Muscle of arm (tissue), 12 donors: Measurements from ENCODE around the gene FBLN1. TPM values are rescaled to one million over a fixed set of nuclear protein-coding genes. Genes with fewer than 3 reads are reported as not detected.
"Not testable (repeated sequence)": the region's sequence is repeated elsewhere in the genome, so short reads cannot be mapped to it uniquely, and the experiment has no call there.

Source experiments
- DNase-seq: peaks from one replicate; pipeline ENCODE4 v3.0.0-alpha.2; 2013
- polyA plus RNA-seq, 12 donors: library from polyadenylated mRNA; unstranded; fragments of 120-200 nt; gene quantifications; one replicate each; pipeline ENCODE4 v1.2.1, GENCODE V29; 2013; ENCODE audit not compliant: insufficient read length in 12 of 12

Gene FBLN1
- polyA plus RNA-seq, 12 donors = 80.3 to 295 (median 134) TPM; not detected in 1

DNA sequence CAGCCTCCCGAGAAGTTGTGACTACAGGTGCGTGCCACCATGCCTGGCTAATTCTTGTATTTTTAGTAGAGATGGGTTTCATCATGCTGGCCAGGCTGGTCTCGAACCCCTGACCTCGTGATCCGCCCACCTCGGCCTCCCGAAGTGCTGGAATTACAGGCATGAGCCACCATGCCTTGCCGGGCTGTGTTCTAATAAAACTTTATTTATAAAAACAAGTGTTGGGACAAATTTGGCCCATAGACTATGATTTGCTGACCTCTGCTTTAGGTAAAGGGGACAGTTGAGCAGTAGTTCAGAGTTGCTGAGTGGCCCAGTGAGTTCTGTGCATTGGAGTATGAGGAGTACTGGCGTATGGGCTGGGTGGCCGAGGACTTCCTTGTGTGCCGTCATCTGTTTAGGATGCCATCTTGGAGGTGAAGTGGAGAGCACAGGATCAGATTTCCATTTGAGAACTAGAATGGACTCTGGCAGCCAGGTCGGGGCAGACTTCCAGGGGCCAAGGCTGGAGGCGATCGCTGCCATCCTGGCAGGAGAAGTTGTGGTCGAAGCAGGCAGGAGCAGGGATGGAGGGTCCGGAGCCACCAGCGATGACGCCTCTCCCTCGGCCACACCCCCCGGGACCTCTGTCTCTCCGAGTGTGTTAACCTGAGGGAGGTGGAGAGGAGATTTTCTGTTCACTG, 43.8 kb downstream of the FBLN1 start:
- DNase-seq = no peak

DNA sequence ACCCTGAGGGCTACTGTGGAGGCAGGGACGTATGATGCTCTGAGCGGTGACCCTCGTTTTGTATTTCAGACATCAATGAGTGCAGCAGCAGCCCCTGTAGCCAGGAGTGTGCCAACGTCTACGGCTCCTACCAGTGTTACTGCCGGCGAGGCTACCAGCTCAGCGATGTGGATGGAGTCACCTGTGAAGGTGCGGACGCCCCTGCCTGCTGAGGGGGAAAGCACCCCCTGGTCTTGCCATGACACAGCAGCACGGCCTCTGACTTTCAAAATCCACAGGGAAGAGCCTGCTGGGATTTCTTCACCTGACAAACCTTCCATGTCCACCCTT, 44.3 kb downstream of the FBLN1 start:
- no peak for DNase-seq

DNA sequence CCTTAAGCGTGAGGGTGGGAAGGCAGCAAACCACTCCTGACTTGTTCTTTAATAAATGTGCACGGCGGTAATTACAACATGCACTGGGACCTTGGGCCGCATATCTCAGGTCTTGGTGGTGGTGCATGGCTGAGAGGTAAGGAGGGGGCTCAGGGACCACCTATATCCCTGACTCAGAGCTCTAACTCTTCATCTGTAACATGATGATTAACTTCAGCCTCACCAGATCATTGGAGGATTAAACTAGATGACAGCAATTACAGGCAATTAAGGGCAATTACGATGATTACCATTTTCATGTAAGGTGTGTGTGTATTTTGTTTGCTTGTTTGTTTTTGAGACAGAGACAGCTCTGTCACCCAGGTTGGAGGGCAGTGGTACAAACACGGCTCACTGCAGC, 45.0 kb downstream of the FBLN1 start:
- DNase-seq = no peak

DNA sequence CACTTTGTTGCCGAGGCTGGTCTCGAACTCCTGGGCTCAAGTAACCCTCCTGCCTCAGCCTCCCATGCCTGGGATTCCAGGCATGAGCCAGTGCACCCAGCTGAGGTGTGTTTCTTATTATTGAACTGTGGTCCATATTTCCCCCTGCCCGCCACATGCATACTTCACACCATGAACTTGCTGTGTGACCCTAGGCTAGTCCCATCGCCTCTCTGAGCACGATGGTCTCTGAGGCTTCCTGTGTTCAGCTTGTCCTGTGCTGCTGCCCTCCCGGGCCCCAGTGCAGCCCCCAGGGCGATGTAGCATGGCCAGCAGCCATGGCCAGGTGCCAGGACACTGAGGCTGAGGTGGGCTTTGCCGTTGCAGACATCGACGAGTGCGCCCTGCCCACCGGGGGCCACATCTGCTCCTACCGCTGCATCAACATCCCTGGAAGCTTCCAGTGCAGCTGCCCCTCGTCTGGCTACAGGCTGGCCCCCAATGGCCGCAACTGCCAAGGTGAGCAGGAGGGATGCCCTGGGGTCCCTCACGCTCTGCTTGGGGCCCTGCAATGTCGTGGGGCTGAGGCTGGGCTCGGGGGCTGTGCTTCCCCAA, 45.7 kb downstream of the FBLN1 start:
- DNase-seq = no peak

DNA sequence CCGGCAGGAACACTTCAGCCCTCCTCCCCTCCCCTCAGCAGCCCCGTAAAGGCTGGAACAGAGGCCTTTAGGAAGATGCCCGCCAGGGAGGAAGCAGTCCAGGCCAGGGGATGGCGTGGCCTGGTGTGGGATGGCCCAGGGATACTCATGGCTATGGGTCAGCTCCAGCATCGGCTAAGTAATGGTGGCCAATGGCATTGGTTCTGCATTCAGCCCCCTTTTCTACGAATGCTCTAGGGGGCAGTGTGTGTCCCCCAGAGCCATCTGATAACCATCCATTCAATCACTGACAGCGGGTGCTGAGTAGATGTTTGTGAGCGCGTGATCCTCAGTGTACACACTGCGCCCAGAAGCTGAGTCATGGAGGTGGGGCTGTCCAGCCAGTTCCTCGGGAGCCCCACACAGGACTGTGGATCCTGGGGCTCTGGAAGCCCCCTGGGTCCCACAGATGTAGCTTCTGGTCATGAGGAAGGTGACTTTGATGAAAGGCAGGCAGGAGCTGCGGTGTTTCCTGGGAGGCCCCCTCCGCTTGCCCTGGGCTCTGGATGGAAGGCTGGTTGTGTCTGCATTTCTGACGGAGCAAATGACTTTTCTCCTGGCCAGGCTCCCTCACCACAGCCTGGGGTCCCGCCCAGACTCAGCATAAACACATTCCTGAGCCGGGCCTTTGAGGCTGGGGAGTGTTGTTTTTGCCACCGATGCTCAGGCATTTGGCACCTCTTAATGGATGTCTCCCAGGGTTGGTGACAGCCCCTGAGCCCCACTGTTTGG, 46.5 kb downstream of the FBLN1 start:
- DNase-seq = no peak

DNA sequence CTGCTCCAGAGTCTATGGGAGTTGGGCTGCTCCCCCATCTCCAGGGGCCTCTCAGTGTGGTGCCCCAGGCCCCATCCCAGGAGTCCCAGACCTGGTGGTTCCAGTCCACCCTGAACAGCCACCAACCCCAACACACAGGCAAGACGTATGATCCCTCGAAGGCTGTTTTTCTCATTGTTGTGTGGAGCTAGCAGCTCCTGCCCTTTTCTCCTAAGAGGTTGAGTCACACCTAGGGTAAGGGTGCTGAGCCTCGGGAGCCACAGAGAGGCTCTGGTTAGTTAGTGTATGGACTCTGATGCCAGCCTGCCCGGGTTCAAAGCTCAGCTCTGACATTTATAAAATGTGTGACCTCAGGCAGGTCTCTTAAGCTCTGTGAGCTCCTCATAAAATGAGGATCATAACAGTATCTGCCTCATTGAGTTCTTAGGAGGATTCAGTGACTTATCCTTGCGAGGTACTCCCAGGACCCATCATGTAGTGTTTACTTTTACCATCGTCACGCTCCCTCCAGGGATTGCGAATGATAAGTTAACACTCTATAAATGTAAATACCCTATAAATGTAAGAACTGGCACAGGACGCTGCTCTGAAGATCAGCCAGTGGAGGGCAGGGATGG, 47.2 kb downstream of the FBLN1 start:
- DNase-seq = no peak

DNA sequence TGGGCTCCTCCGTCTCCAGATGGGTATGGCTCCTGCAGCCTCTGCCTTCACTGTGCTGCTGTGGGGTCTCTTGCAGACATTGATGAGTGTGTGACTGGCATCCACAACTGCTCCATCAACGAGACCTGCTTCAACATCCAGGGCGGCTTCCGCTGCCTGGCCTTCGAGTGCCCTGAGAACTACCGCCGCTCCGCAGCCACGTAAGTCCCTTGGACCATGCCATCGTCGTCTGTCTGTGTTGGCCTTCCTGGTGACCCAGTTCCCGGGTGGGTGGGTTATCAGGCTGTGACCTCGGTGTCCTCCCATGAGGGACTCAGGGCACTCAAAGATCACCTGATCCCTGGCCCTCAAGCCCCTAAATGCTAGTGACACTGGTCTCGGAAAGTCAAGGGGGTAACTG, 47.7 kb downstream of the FBLN1 start:
- no peak for DNase-seq

DNA sequence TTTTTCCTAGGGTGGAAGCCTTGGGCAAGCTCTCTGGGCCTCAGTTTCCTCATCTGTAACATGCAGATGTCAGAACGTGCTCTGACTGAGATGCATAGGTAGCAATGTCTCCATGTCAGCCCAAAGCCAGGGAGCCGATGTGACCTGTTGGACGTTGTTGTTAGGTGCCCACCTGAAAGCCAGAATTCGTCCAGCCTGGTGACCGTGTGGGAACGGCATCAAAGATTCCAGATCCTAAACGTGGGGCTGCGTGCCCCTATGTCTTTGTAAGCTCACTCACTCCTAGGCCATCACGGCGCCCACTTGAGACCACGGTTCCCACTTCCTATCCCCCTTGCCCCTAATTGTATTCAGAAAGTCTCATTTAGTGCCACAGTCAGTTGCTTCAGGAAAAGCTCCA, 48.2 kb downstream of the FBLN1 start:
- DNase-seq = no peak

DNA sequence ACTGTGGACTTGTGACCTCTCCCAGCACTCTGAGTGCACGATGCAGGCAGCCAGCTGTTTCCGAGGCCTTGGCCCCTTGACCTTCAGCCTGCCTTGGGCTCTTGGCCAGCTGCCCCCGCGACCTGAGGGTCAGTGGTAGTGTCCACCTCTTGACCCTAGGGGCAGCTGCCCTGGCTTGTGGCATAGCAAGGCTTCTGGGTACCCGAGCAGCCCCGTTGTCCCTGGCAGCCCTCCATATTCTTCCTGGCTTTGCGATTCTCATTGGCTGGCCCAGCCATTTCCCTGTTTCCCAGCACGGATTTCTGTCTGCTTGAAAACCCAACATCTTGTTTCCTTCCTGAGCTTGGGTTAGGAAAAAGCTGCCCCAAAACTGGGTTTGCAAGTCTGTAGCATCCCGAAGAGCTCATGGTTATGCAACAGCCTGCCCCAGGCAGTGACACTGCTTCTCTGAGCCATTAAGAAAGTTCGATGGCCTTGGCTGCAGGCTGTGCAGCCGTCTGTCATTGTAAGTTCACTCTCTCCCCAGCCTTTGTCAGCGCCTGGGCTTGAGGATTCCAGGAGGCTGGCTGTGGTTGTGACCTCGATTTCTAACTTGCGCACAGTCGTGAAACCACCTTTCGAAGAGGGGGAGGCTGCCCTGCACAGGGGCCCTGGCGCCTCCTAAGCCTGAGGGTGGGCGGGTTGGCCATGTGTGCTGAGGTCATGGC, 48.8 kb downstream of the FBLN1 start:
- no peak for DNase-seq

DNA sequence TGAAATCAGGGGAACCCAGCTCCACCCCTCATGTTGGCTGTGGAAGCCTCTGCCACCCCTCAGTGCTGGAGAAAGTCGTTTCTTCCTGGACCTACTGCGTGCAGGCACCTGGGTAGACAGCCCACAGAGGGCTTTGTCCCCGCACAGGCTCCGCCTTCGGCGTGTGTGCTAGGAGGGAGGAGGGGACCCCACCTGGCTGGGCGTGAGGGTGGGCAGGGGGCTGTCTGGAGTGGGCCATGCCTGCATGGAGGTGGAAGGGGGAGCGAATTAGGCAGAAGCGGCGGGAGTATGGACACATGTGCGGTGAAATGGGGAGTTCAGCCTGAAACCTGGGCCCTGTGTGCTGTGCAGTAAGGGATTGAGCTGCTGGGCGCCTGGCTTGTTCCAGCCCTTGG, 49.3 kb downstream of the FBLN1 start:
- DNase-seq = no peak

DNA sequence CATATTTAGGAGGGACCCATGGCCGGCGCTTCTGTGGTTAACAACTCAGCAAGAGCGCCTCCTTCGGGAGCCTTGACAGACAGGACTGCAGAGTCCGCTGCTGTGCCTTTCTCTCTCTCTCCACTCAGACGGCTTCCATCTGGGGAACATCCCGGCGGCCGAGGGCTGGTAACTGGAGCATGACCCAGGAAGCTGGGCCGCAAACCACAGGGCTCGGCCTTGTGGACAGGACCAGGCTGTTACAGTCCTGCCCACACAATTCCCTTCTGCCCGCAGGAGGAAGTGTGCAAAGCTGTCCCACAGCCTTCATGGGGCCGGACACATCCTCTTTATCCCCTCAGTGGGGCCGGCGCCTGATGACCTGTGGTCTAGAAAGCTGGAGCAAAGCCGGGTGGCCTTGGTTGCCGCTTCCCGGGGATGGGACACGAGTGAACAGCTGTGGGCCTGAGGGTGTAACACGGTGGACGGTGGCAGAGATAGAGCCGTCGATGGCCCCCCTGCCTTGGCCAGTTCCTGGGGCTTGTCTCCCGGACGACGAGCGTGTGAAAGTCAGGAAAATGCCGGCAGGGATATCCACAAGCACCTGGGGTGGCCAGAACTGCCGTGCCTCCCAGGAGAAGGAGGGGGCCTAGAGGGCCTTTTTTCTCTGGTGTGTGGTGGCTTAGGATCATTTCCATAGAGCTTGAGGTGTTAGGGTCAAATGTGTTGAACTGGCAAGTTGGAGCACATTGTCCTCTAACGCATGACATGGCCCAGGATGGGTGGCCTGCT, 50.1 kb downstream of the FBLN1 start:
- DNase-seq = peak; percentile 47

DNA sequence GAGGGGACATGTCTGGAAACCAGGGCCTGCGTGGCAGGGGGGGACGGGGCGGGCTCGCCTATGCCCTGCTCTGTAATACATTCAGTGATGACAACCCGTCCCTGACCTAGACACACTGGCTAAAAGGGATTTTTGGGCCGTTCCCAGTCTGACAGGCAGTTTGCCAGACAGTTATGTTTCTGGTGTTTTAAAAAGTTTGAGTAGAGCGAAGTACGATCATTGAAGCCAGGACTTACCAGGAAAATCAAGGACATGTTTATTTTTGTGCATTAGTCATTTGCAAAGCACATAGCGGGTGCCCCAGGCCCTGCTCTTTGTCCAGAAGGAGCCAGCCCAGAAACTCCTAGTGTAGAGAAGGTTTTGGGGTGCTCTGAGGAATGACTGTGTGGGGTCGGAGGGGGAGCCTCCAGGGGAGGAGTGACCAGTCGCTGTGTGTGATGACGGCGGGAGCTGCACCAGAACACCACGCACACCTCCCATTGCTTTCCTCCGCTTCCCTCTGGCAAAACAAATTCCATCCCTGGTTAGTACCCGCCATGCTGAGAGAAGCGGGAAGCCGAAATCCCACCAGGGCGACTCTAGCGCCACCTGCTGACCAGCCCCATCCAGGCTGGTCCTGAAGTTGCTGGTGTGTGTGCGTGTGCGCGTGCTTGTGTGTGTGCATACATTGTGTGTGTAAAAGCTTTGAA, 50.8 kb downstream of the FBLN1 start:
- peak; percentile 88 for DNase-seq

DNA sequence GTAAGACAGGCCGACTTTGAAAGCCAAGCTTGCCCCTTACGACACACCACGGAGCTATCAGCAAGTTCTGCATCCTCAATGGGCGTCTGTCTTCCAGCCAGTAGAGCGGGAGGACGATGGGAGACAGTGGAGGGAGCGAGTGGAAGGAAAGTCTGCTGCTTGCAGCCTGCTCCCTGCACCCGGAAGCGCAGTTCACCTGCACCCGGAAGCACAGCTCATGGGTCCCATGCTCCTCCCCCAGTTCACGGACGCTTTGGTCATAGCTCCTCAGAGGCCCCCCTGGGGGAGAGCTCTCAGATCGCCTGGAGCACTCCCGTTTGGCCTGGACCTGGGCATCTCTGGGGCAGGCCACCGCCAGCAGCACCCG, 51.3 kb downstream of the FBLN1 start:
- DNase-seq = no peak

DNA sequence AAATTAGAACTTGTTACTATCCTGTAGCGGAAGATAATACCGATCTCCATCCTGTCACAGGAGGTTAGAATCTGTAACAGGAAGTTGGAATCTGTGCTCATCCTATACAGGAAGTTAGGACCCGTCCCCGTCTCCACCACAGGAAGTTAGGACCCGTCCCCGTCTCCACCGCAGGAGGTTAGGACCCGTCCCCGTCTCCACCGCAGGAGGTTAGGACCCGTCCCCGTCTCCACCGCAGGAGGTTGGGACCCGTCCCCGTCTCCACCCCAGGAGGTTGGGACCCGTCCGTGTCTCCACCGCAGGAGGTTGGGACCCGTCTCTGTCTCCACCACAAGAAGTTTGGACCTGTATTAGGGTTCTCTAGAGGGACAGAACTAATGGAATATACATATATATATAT, 52.2 kb downstream of the FBLN1 start:
- no peak for DNase-seq

DNA sequence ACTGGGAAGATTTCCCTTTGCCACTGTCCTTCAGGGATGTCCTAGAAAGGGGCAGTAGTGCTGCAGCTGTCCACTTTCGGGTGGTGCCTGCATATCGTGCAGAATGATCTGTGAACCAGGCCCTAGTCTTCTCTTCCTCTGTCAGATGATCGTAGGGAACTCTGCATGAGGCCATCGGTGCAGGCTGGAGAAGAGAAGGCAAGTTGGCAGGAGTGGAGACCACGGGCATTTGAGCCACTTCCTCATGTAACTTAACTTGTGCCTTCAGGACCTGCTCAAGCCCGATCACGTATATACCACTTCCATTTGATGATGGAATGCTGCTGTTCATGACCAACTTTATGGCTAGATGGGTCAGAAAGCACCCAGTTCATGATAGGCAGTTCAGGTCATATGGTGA, 55.2 kb downstream of the FBLN1 start:
- not testable (repeated sequence) for DNase-seq

DNA sequence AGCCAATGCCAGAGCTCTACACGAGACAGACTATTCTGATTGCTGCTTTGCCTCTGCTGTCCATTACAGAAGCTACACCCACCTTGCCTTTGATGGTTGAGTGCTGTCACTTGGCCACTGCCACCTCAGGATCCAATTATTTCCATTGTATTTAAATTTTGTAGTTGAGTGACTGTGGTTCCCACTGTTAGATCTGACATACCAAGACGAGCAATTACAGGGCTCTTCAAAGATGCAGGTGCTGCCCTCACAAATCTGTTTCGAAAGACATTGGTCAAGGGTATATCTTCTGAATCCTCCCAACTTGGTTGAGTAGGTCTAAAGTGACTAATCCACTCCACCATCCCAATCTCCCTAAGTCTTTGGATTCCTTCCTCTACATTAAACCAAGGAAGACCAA, 57.4 kb downstream of the FBLN1 start:
- not testable (repeated sequence) for DNase-seq

DNA sequence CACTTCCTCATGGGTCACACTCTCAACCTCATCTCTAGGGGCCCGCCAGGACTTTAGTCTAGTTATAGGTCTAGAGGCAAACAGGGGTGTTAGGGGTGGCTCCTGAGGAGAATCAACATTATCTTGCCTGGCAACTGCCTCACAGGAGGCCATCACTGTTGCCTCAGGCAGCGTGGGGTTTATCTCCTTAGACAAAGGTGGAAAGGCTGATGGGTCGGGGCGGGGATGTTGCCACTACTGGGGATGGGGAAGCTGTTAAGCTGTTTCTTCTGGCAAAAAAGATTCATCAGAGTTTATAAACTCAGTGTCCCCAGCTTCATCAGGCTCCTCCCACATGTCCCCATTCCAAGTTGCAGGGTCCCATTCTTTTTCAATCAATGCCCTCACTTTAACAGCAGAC, 58.1 kb downstream of the FBLN1 start:
- not testable (repeated sequence) for DNase-seq

DNA sequence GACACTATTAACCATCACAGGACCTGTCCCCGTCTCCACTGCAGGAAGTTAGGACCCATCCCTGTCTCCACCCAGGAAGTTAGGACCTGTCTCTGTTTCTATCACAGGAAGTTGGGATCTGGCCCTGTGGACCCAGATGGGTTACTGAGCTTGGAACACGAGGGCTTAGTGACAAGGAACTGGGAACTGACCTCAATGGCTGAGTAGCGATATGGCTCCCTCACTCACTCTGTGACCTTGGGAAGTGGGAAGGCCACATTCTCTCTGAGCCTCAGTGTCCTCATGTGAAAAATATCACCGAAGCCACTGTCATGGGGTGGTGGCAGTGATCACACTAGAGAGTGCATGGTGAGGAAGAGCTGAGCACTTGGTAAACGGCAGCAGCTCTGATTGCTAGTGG, 59.4 kb downstream of the FBLN1 start:
- DNase-seq = no peak

DNA sequence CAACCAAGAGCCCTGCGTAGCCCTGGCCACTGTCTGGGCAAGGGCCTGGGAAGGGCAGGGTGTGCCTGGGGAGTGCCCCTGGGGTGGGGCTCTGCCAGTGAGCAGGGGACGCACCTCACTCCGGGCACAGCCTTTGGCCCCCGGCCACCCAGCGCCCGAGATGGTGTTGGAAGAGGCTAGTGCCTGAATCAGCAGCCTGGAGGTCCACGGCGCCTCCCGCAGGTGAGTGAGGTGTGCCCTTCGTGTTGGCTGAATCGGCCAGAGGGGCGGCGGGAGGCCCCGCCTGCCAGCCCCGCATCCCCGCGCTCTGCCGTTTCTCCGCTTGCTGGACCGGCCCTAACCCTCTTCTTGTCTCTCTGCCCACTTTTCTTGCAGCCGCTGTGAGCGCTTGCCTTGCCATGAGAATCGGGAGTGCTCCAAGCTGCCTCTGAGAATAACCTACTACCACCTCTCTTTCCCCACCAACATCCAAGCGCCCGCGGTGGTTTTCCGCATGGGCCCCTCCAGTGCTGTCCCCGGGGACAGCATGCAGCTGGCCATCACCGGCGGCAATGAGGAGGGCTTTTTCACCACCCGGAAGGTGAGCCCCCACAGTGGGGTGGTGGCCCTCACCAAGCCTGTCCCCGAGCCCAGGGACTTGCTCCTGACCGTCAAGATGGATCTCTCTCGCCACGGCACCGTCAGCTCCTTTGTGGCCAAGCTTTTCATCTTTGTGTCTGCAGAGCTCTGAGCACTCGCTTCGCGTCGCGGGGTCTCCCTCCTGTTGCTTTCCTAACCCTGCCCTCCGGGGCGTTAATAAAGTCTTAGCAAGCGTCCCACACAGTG, 60.1 kb downstream of the FBLN1 start:
- no peak for DNase-seq
